ENCODE measurements around the gene TELO2.

The TELO2 gene

DNA sequence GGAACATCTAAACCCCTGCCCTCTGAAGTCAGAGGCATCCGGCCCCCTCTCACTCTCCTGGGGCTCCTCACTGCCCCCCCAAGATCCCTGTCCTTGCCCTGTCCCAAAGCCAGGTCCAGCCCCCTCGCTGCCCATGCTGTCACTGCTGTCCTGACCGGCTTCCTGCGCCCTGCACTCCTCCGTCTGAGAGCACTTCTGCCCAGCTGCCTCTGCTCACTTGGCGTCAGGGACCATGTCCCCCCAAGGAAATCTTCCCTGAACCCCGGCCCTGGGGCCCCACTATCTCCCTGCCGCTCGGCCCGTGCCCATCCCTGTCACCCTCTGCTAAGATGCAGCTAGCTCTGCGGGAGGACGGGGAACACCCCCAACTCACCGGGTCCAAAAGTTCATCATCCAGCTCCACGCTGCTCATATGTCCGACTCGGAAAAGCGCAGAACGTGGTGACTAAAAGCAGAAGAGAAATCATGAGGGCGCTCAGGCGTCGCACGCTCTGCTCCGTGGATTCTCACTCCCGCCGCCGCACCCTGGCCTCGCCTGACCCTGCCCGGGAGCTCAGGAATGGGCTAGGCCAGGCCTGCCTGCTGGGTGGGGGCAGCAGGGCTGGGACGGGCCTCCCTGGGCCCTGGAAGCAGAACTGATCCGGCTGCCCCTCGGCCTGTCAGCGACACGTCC is 28.1 kb upstream of the TELO2 start:
- no peak overlapping the region for H3K9ac ChIP-seq (ENCODE audit: low read length)
- H3K9me2 ChIP-seq (ENCODE audit: low read depth, low read length) = no peaks in the 10 kb centered on the region
- no peaks in the 10 kb centered on the region for H3F3A ChIP-seq (ENCODE audit: insufficient read depth, low read length)
- H4K20me1 ChIP-seq (ENCODE audit: insufficient read depth, low read length) = no peaks in the 10 kb centered on the region
- H3K9me3 ChIP-seq (ENCODE audit: low read length) = no peaks in the 10 kb centered on the region
- no peak overlapping the region for H3K27ac ChIP-seq (ENCODE audit: low read depth, low read length, poor library complexity, severe bottlenecking)
- H3K36me3 ChIP-seq (ENCODE audit: insufficient read depth, low read length) = peaks cover 13% of the 10 kb centered on the region
- H3K4me2 ChIP-seq (ENCODE audit: low read length) = no peak overlapping the region
- H3K27me3 ChIP-seq (ENCODE audit: insufficient read depth, low read length) = no peaks in the 10 kb centered on the region
- H3K4me3 ChIP-seq (ENCODE audit: low read depth, low read length, poor library complexity, severe bottlenecking) = no peak overlapping the region
- H3K79me2 ChIP-seq (ENCODE audit: insufficient read depth, low read length) = peaks cover 10% of the 10 kb centered on the region
- TF ChIP-seq, protein P1, sequence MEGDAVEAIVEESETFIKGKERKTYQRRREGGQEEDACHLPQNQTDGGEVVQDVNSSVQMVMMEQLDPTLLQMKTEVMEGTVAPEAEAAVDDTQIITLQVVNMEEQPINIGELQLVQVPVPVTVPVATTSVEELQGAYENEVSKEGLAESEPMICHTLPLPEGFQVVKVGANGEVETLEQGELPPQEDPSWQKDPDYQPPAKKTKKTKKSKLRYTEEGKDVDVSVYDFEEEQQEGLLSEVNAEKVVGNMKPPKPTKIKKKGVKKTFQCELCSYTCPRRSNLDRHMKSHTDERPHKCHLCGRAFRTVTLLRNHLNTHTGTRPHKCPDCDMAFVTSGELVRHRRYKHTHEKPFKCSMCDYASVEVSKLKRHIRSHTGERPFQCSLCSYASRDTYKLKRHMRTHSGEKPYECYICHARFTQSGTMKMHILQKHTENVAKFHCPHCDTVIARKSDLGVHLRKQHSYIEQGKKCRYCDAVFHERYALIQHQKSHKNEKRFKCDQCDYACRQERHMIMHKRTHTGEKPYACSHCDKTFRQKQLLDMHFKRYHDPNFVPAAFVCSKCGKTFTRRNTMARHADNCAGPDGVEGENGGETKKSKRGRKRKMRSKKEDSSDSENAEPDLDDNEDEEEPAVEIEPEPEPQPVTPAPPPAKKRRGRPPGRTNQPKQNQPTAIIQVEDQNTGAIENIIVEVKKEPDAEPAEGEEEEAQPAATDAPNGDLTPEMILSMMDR (IDR thresholded peaks at IDR 0.05; ENCODE audit: low read length) = no peak
- H2AFZ ChIP-seq (ENCODE audit: low read length) = no peak overlapping the region
- no peaks in the 10 kb centered on the region for H3K4me1 ChIP-seq (ENCODE audit: insufficient read depth, low read length, severe bottlenecking)

DNA sequence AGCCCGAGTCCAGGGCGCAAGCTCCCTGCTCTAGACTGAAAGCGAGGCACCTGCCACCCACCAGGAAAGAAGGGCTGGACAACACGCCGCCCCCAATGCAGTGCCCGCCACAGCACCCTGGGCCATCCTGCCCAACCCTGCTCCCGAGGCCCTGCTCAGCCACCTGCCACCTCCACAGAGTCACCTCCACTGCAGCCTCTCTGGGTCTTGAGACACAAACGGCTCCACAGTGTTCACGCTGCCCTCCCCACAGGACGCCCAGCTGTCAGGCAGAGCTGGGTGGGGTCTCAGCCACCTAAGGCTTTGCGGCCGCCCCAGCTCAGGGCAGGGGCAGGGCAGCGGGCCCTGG is 27.6 kb upstream of the TELO2 start:
- no peaks in the 10 kb centered on the region for H4K20me1 ChIP-seq (ENCODE audit: insufficient read depth, low read length)
- H2AFZ ChIP-seq (ENCODE audit: low read length) = no peak overlapping the region
- no peaks in the 10 kb centered on the region for H3K9me2 ChIP-seq (ENCODE audit: low read depth, low read length)
- peaks cover 10% of the 10 kb centered on the region for H3K79me2 ChIP-seq (ENCODE audit: insufficient read depth, low read length)
- H3K9ac ChIP-seq (ENCODE audit: low read length) = no peak overlapping the region
- no peaks in the 10 kb centered on the region for H3K9me3 ChIP-seq (ENCODE audit: low read length)
- H3K27ac ChIP-seq (ENCODE audit: low read depth, low read length, poor library complexity, severe bottlenecking) = no peak overlapping the region
- no peak overlapping the region for H3K4me3 ChIP-seq (ENCODE audit: low read depth, low read length, poor library complexity, severe bottlenecking)
- peaks cover 8% of the 10 kb centered on the region for H3K36me3 ChIP-seq (ENCODE audit: insufficient read depth, low read length)
- no peaks in the 10 kb centered on the region for H3K27me3 ChIP-seq (ENCODE audit: insufficient read depth, low read length)
- TF ChIP-seq, protein P1 (IDR thresholded peaks at IDR 0.05; ENCODE audit: low read length) = no peak
- TF ChIP-seq EZH2 (IDR thresholded peaks at IDR 0.05; ENCODE audit: borderline replicate concordance, low read length) = no peak
- H3F3A ChIP-seq (ENCODE audit: insufficient read depth, low read length) = no peaks in the 10 kb centered on the region
- H3K4me2 ChIP-seq (ENCODE audit: low read length) = no peak overlapping the region
- H3K4me1 ChIP-seq (ENCODE audit: insufficient read depth, low read length, severe bottlenecking) = no peaks in the 10 kb centered on the region

DNA sequence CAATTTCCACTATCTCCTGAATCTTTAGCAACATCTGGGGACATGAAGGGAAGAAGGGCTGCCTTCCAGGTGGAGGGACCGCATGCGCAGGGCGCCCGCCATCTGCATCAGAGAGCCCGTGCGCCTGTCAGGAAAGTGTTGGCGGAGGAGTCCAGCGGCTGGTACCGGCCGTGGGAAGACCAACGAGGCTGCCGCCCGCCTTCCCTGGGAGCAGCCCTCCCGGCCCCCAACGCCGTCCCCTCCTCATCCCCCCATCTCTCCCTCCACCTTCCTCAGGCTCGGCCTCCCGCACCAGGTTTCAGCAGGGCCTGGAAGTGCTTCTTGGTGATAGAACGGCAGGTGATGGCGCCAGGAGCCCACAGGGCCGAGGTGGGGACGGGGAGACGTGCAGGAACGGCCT is 27.1 kb upstream of the TELO2 start:
- Histone ChIP-seq H2AFZ (ENCODE audit: low read length) (no peak overlapping the region), H3K4me2 (ENCODE audit: low read length) (no peak overlapping the region), H3F3A (ENCODE audit: insufficient read depth, low read length) (no peaks in the 10 kb centered on the region), H3K4me3 (ENCODE audit: low read depth, low read length, poor library complexity, severe bottlenecking) (no peak overlapping the region), H3K79me2 (ENCODE audit: insufficient read depth, low read length) (peaks cover 10% of the 10 kb centered on the region), H3K9me2 (ENCODE audit: low read depth, low read length) (no peaks in the 10 kb centered on the region), H3K9ac (ENCODE audit: low read length) (no peak overlapping the region), H3K4me1 (ENCODE audit: insufficient read depth, low read length, severe bottlenecking) (no peaks in the 10 kb centered on the region), H3K9me3 (ENCODE audit: low read length) (no peaks in the 10 kb centered on the region), H3K27me3 (ENCODE audit: insufficient read depth, low read length) (no peaks in the 10 kb centered on the region), H4K20me1 (ENCODE audit: insufficient read depth, low read length) (no peaks in the 10 kb centered on the region), H3K27ac (ENCODE audit: low read depth, low read length, poor library complexity, severe bottlenecking) (no peak overlapping the region), H3K36me3 (ENCODE audit: insufficient read depth, low read length) (0 out of 2 replicates have a peak, but pooled peaks cover 4% of the 10 kb centered on the region)
- TF ChIP-seq, protein P1 (IDR thresholded peaks at IDR 0.05; ENCODE audit: low read length) = no peak
- TF ChIP-seq EZH2 (IDR thresholded peaks at IDR 0.05; ENCODE audit: borderline replicate concordance, low read length) = no peak
